ENCODE results near the gene GALNTL6.

The GALNTL6 gene

GRCh38 chr4:172989984-172990820, 1177.0 kb downstream of the GALNTL6 start:
- no peak for DNase-seq (ENCODE audit: low read depth in 2 of 2)

GRCh38 chr4:172992648-172993378, 1179.6 kb downstream of the GALNTL6 start:
- no peak overlapping the region for H3K4me3 ChIP-seq (replicated peaks in 1 of 2; ENCODE audit: low read depth in 2 of 2, low read length in 2 of 2)
- no peak for DNase-seq (ENCODE audit: low read depth in 2 of 2)
- no peak for TF ChIP-seq CTCF (IDR thresholded peaks at IDR 0.05; ENCODE audit: low read depth, low read length)

More at GRCh38 chr4:172989984-172990820, 1177.0 kb downstream of the GALNTL6 start:
- no peak overlapping the region for H3K4me3 ChIP-seq (replicated peaks in 1 of 2; ENCODE audit: low read depth in 2 of 2, low read length in 2 of 2)
- no peak for TF ChIP-seq CTCF (IDR thresholded peaks at IDR 0.05; ENCODE audit: low read depth, low read length)

GRCh38 chr4:172995161-172995560, 1182.0 kb downstream of the GALNTL6 start:
- TF ChIP-seq CTCF (IDR thresholded peaks at IDR 0.05; ENCODE audit: low read depth, low read length) = no peak
- peak in 1 of 2 donors; percentile 31 for DNase-seq (ENCODE audit: low read depth in 2 of 2)
- H3K4me3 ChIP-seq (replicated peaks in 1 of 2; ENCODE audit: low read depth in 2 of 2, low read length in 2 of 2) = no peak overlapping the region

GRCh38 chr4:172995704-172996103, 1182.5 kb downstream of the GALNTL6 start:
- TF ChIP-seq CTCF (IDR thresholded peaks at IDR 0.05; ENCODE audit: low read depth, low read length) = no peak
- no peak for DNase-seq (ENCODE audit: low read depth in 2 of 2)
- no peak overlapping the region for H3K4me3 ChIP-seq (replicated peaks in 1 of 2; ENCODE audit: low read depth in 2 of 2, low read length in 2 of 2)

GRCh38 chr4:172996571-172997216, 1183.5 kb downstream of the GALNTL6 start:
- peak; percentile 61 to 89 for DNase-seq (ENCODE audit: low read depth in 2 of 2)
- H3K4me3 ChIP-seq (replicated peaks in 1 of 2; ENCODE audit: low read depth in 2 of 2, low read length in 2 of 2) = no peak overlapping the region
- TF ChIP-seq CTCF (IDR thresholded peaks at IDR 0.05; ENCODE audit: low read depth, low read length) = no peak

GRCh38 chr4:172997217-172997609, 1184.0 kb downstream of the GALNTL6 start:
- DNase-seq (ENCODE audit: low read depth in 2 of 2) = no peak
- TF ChIP-seq CTCF (IDR thresholded peaks at IDR 0.05; ENCODE audit: low read depth, low read length) = no peak
- no peak overlapping the region for H3K4me3 ChIP-seq (replicated peaks in 1 of 2; ENCODE audit: low read depth in 2 of 2, low read length in 2 of 2)

Data from cardiac fibroblast (primary cell).